DND-41 (cell line): ENCODE measurements around the gene RAB4B.

Source experiments
- ATAC-seq: fragments of 200-7000 bp; cut with Tn5 transposase; 3 replicates; pipeline ENCODE4 v1.9.1; 2021; ENCODE audit warnings: low read depth; ENCODE audit not compliant: insufficient read depth
- DNase-seq: peaks from one replicate; pipeline ENCODE4 v3.0.0-alpha.2; 2020
- H2AFZ ChIP-seq: 2 replicates; pipeline ENCODE4 v1.6.0; 2012; ENCODE audit warnings: low read depth, low read length
- H3K27ac ChIP-seq: 2 replicates; pipeline ENCODE4 v1.5.1; 2012; ENCODE audit warnings: low read length, inconsistent platforms
- H3K27me3 ChIP-seq: fragments of 200-600 bp; sonication (generic); 2 replicates; pipeline ENCODE4 v1.6.0; 2012; ENCODE audit warnings: low read length, mild to moderate bottlenecking, inconsistent platforms; ENCODE audit not compliant: insufficient read depth, poor library complexity
- H3K36me3 ChIP-seq: 2 replicates; pipeline ENCODE4 v1.5.1; 2012; ENCODE audit warnings: low read length, inconsistent platforms; ENCODE audit not compliant: insufficient read depth
- H3K4me1 ChIP-seq: 2 replicates; pipeline ENCODE4 v1.5.1; 2012; ENCODE audit warnings: mild to moderate bottlenecking, low read length; ENCODE audit not compliant: insufficient read depth
- H3K4me2 ChIP-seq: 2 replicates; pipeline ENCODE4 v1.6.0; 2012; ENCODE audit warnings: mild to moderate bottlenecking, moderate library complexity, low read length, inconsistent platforms; ENCODE audit not compliant: insufficient read depth
- H3K4me3 ChIP-seq, 2 experiments: fragments of 200-600 bp in 1 of 2; shearing (Covaris generic) in 1 of 2; 2 replicates each; pipeline ENCODE4 v1.5.1; 2012 to 2016; ENCODE audit warnings: inconsistent platforms in 2 of 2, low read length in 2 of 2, mild to moderate bottlenecking in 2 of 2, low read depth in 1 of 2, moderate library complexity in 1 of 2
- H3K79me2 ChIP-seq: 2 replicates; pipeline ENCODE4 v1.6.0; 2012; ENCODE audit warnings: low read length, inconsistent platforms; ENCODE audit not compliant: insufficient read depth
- H3K9ac ChIP-seq: 2 replicates; pipeline ENCODE4 v1.6.0; 2012; ENCODE audit warnings: low read depth, mild to moderate bottlenecking, inconsistent platforms, low read length, moderate library complexity
- H3K9me3 ChIP-seq: 2 replicates; pipeline ENCODE4 v1.5.1; 2012; ENCODE audit warnings: low read length, moderate library complexity, mild to moderate bottlenecking, inconsistent platforms; ENCODE audit not compliant: insufficient read depth, severe bottlenecking
- H4K20me1 ChIP-seq: 2 replicates; pipeline ENCODE4 v1.6.0; 2012; ENCODE audit warnings: low read length; ENCODE audit not compliant: insufficient read depth
- EZH2 ChIP-seq: IDR thresholded peaks from 3 replicates; pipeline ENCODE4 v1.6.1; 2012; ENCODE audit warnings: borderline replicate concordance, low read depth, mild to moderate bottlenecking, moderate library complexity, low read length, inconsistent platforms; ENCODE audit not compliant: severe bottlenecking
- TF ChIP-seq, protein P1 (sequence below): IDR thresholded peaks from 2 replicates; pipeline ENCODE4 v1.5.1; 2012; ENCODE audit warnings: borderline replicate concordance, low read length, moderate library complexity, mild to moderate bottlenecking; ENCODE audit not compliant: poor library complexity, severe bottlenecking; ENCODE audit errors: extremely low read depth

RAB4B gene

GRCh38 chr19:40785526-40785925 lies 7.5 kb downstream of the RAB4B start:
- no peaks in the 10 kb centered on the region for H3K27me3 ChIP-seq
- DNase-seq: no peak
- no peak overlapping the region for H3K27ac ChIP-seq
- H3K4me2 ChIP-seq: no peak overlapping the region
- H3K36me3 ChIP-seq: peaks cover 4% of the 10 kb centered on the region; the same call in 1 of the 2 replicates
- H3K9ac ChIP-seq: no peak overlapping the region
- H3K9me3 ChIP-seq: no peaks in the 10 kb centered on the region
- H4K20me1 ChIP-seq: no peaks in the 10 kb centered on the region
- H2AFZ ChIP-seq: no peak overlapping the region
- no peak overlapping the region for H3K4me3 ChIP-seq
- ATAC-seq: no peak
- TF ChIP-seq EZH2: no peak
- TF ChIP-seq, protein P1, sequence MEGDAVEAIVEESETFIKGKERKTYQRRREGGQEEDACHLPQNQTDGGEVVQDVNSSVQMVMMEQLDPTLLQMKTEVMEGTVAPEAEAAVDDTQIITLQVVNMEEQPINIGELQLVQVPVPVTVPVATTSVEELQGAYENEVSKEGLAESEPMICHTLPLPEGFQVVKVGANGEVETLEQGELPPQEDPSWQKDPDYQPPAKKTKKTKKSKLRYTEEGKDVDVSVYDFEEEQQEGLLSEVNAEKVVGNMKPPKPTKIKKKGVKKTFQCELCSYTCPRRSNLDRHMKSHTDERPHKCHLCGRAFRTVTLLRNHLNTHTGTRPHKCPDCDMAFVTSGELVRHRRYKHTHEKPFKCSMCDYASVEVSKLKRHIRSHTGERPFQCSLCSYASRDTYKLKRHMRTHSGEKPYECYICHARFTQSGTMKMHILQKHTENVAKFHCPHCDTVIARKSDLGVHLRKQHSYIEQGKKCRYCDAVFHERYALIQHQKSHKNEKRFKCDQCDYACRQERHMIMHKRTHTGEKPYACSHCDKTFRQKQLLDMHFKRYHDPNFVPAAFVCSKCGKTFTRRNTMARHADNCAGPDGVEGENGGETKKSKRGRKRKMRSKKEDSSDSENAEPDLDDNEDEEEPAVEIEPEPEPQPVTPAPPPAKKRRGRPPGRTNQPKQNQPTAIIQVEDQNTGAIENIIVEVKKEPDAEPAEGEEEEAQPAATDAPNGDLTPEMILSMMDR: no peak
- H3K79me2 ChIP-seq: no peaks in the 10 kb centered on the region
- no peaks in the 10 kb centered on the region for H3K4me1 ChIP-seq

- DNase-seq: no peak
- Histone ChIP-seq H3K36me3 (peaks cover 4% of the 10 kb centered on the region; the same call in 1 of the 2 replicates), H3K9ac (no peak overlapping the region), H3K27ac (no peak overlapping the region), H3K79me2 (no peaks in the 10 kb centered on the region), H3K4me3 (no peak overlapping the region), H2AFZ (no peak overlapping the region), H3K27me3 (no peaks in the 10 kb centered on the region), H3K9me3 (no peaks in the 10 kb centered on the region), H4K20me1 (no peaks in the 10 kb centered on the region), H3K4me1 (no peaks in the 10 kb centered on the region), H3K4me2 (no peak overlapping the region)
- TF ChIP-seq, protein P1: no peak
- no peak for TF ChIP-seq EZH2
- no peak for ATAC-seq
These were observed 8.3 kb downstream of the RAB4B start for GRCh38 chr19:40786060-40787037.

- Histone ChIP-seq H3K4me2 (no peak overlapping the region), H3K79me2 (no peaks in the 10 kb centered on the region), H2AFZ (no peak overlapping the region), H3K9ac (no peak overlapping the region), H3K36me3 (no peaks in the 10 kb centered on the region), H4K20me1 (no peaks in the 10 kb centered on the region), H3K4me3 (no peak overlapping the region), H3K27ac (no peak overlapping the region), H3K4me1 (no peaks in the 10 kb centered on the region), H3K27me3 (no peaks in the 10 kb centered on the region), H3K9me3 (no peaks in the 10 kb centered on the region)
- ATAC-seq (no peak), DNase-seq (no peak)
- no peak for TF ChIP-seq EZH2
- TF ChIP-seq, protein P1: no peak
These were observed 13.3 kb downstream of the RAB4B start for GRCh38 chr19:40791349-40791748.
